ENCODE measurements around the gene AMN. TPM values are rescaled to one million over a fixed set of nuclear protein-coding genes. Genes with fewer than 3 reads are reported as not detected.
A peak's percentile ranks its signal among the peaks of the same experiment; 100 is the strongest.

The AMN gene
- total RNA-seq, 2 donors from 2014 or later = 1.9 to 3.2 TPM

GRCh38 chr14:102878970-102879460, 43.4 kb upstream of the AMN start:
- Mint-ChIP-seq H3K9me3 (no peaks in the 10 kb centered on the region), H3K27me3 (ENCODE audit: insufficient read depth) (no peaks in the 10 kb centered on the region), H3K27ac (no peak overlapping the region), H3K36me3 (ENCODE audit: low read depth) (peaks cover 13% of the 10 kb centered on the region), H3K4me1 (no peaks in the 10 kb centered on the region), H3K4me3 (no peak overlapping the region)
- no peaks in the 10 kb centered on the region for H3K4me1 ChIP-seq (ENCODE audit: control insufficient read depth, insufficient read depth, low read length)
- H3K36me3 ChIP-seq (ENCODE audit: control insufficient read depth, insufficient read depth, low read length) = peaks cover 23% of the 10 kb centered on the region
- no peak overlapping the region for H3K4me3 ChIP-seq (ENCODE audit: low read length)
- no peaks in the 10 kb centered on the region for H3K27me3 ChIP-seq (ENCODE audit: control insufficient read depth, insufficient read depth, low read length, poor library complexity, severe bottlenecking)
- DNase-seq = no peak
- H3K9ac ChIP-seq (ENCODE audit: extremely low read depth, low read length, poor library complexity, severe bottlenecking) = no peak overlapping the region
- 92% methylated on average over 3 to 6 of the region's 6 CpGs for WGBS, 2 experiments (ENCODE audit: insufficient coverage in 1 of 2, insufficient read length in 1 of 2)
- no peaks in the 10 kb centered on the region for H3K9me3 ChIP-seq (ENCODE audit: control insufficient read depth, low read length)
- no peak overlapping the region for H3K27ac ChIP-seq (ENCODE audit: low read depth, low read length)
- TF ChIP-seq CTCF (conservative IDR thresholded peaks at IDR 0.05) = no peak

GRCh38 chr14:102882226-102882906, 40.1 kb upstream of the AMN start:
- Mint-ChIP-seq H3K27me3 (ENCODE audit: insufficient read depth) (no peaks in the 10 kb centered on the region), H3K27ac (no peak overlapping the region), H3K4me3 (no peak overlapping the region), H3K4me1 (no peaks in the 10 kb centered on the region), H3K36me3 (ENCODE audit: low read depth) (peaks cover 26% of the 10 kb centered on the region), H3K9me3 (no peaks in the 10 kb centered on the region)
- 59 to 75% methylated on average over 3 to 5 of the region's 5 CpGs for WGBS, 2 experiments (ENCODE audit: insufficient coverage in 1 of 2, insufficient read length in 1 of 2)
- no peak overlapping the region for H3K4me3 ChIP-seq (ENCODE audit: low read length)
- no peaks in the 10 kb centered on the region for H3K9me3 ChIP-seq (ENCODE audit: control insufficient read depth, low read length)
- no peak for TF ChIP-seq CTCF (conservative IDR thresholded peaks at IDR 0.05)
- DNase-seq = no peak
- H3K27me3 ChIP-seq (ENCODE audit: control insufficient read depth, insufficient read depth, low read length, poor library complexity, severe bottlenecking) = no peaks in the 10 kb centered on the region
- no peak overlapping the region for H3K27ac ChIP-seq (ENCODE audit: low read depth, low read length)
- H3K36me3 ChIP-seq (ENCODE audit: control insufficient read depth, insufficient read depth, low read length) = peaks cover 4% of the 10 kb centered on the region
- no peak overlapping the region for H3K9ac ChIP-seq (ENCODE audit: extremely low read depth, low read length, poor library complexity, severe bottlenecking)
- no peaks in the 10 kb centered on the region for H3K4me1 ChIP-seq (ENCODE audit: control insufficient read depth, insufficient read depth, low read length)

- Histone ChIP-seq H3K4me1 (ENCODE audit: control insufficient read depth, insufficient read depth, low read length) (no peaks in the 10 kb centered on the region), H3K4me3 (ENCODE audit: low read length) (no peak overlapping the region)
- DNase-seq = peak; percentile 8
These were observed 39.3 kb upstream of the AMN start for GRCh38 chr14:102883089-102883541.

More at GRCh38 chr14:102883089-102883541, 39.3 kb upstream of the AMN start:
- H3K27ac ChIP-seq (ENCODE audit: low read depth, low read length) = no peak overlapping the region
- no peaks in the 10 kb centered on the region for H3K9me3 ChIP-seq (ENCODE audit: control insufficient read depth, low read length)
- TF ChIP-seq CTCF (conservative IDR thresholded peaks at IDR 0.05) = no peak
- no peaks in the 10 kb centered on the region for H3K27me3 Mint-ChIP-seq (ENCODE audit: insufficient read depth)
- no peak overlapping the region for H3K4me3 Mint-ChIP-seq
- H3K36me3 Mint-ChIP-seq (ENCODE audit: low read depth) = peaks cover 28% of the 10 kb centered on the region
- no peaks in the 10 kb centered on the region for H3K36me3 ChIP-seq (ENCODE audit: control insufficient read depth, insufficient read depth, low read length)
- no peak overlapping the region for H3K9ac ChIP-seq (ENCODE audit: extremely low read depth, low read length, poor library complexity, severe bottlenecking)
- no peaks in the 10 kb centered on the region for H3K27me3 ChIP-seq (ENCODE audit: control insufficient read depth, insufficient read depth, low read length, poor library complexity, severe bottlenecking)
- no peak overlapping the region for H3K27ac Mint-ChIP-seq
- WGBS, 2 experiments (ENCODE audit: insufficient coverage in 1 of 2, insufficient read length in 1 of 2) = 91 to 98% methylated on average over 4 to 5 of the region's 5 CpGs
- no peaks in the 10 kb centered on the region for H3K9me3 Mint-ChIP-seq
- no peaks in the 10 kb centered on the region for H3K4me1 Mint-ChIP-seq
